Stimulated activated CD8-positive, alpha-beta memory T cell treated with anti-CD3 and anti-CD28 coated beads, Interleukin-15, amount 100 ng/mL, for 4 hours (primary cell): ENCODE measurements around the gene TCOF1.

Experiments
- DNase-seq, 2 donors: peaks; one replicate each; pipeline ENCODE4 v3.0.0-alpha.2; 2020; ENCODE audit warnings: low read depth in 2 of 2

Gene TCOF1

GRCh38 chr5:150389531-150390266 lies 32.2 kb downstream of the TCOF1 start:
- no peak for DNase-seq

- no peak for DNase-seq
Measured at GRCh38 chr5:150391064-150391834, 33.8 kb downstream of the TCOF1 start.

- no peak for DNase-seq
Measured at GRCh38 chr5:150391986-150392385, 34.5 kb downstream of the TCOF1 start.

- no peak for DNase-seq
Measured at GRCh38 chr5:150392680-150393079, 35.2 kb downstream of the TCOF1 start.

- DNase-seq, result no peak
Measured at GRCh38 chr5:150393096-150393645, 35.7 kb downstream of the TCOF1 start.

GRCh38 chr5:150394131-150394530 lies 36.6 kb downstream of the TCOF1 start:
- DNase-seq, result no peak

GRCh38 chr5:150394912-150395687 lies 37.6 kb downstream of the TCOF1 start:
- no peak for DNase-seq

- DNase-seq, result no peak
Measured at GRCh38 chr5:150395688-150395975, 38.1 kb downstream of the TCOF1 start.

GRCh38 chr5:150396267-150396666 lies 38.8 kb downstream of the TCOF1 start:
- no peak for DNase-seq

- no peak for DNase-seq
Measured at GRCh38 chr5:150397146-150397781, 39.8 kb downstream of the TCOF1 start.

- DNase-seq, result no peak
Measured at GRCh38 chr5:150397782-150398721, 40.6 kb downstream of the TCOF1 start.

GRCh38 chr5:150398722-150399523 lies 41.4 kb downstream of the TCOF1 start:
- no peak for DNase-seq

- DNase-seq, result no peak
Measured at GRCh38 chr5:150399524-150400211, 42.2 kb downstream of the TCOF1 start.

- no peak for DNase-seq
Measured at GRCh38 chr5:150400316-150401075, 43.0 kb downstream of the TCOF1 start.

GRCh38 chr5:150401076-150401375 lies 43.5 kb downstream of the TCOF1 start:
- DNase-seq, result no peak

- DNase-seq, result no peak
Measured at GRCh38 chr5:150401376-150402228, 44.1 kb downstream of the TCOF1 start.

- no peak for DNase-seq
Measured at GRCh38 chr5:150402229-150402773, 44.8 kb downstream of the TCOF1 start.
